Vagina (tissue), 2 donors: ENCODE data around the gene SEMA6A. TPM values are rescaled to one million over a fixed set of nuclear protein-coding genes. Genes with fewer than 3 reads are reported as not detected.

Experiments
- DNase-seq, 2 donors: peaks; one replicate each; pipeline ENCODE4 v3.0.0-alpha.2; 2017; ENCODE audit errors: extremely low spot score in 2 of 2
- H3K27ac ChIP-seq: fragments of 200-600 bp; sonication (generic); one replicate; pipeline ENCODE4 v1.5.1; 2019
- H3K27me3 ChIP-seq: fragments of 200-600 bp; sonication (generic); one replicate; pipeline ENCODE4 v1.5.1; 2019
- H3K36me3 ChIP-seq, 2 donors: fragments of 200-600 bp; sonication (generic); one replicate each; pipeline ENCODE4 v1.5.1; 2017 to 2019
- H3K4me1 ChIP-seq: fragments of 200-600 bp; sonication (generic); one replicate; pipeline ENCODE4 v1.5.1; 2019
- H3K4me3 ChIP-seq, 2 donors: fragments of 200-600 bp; sonication (generic); 1 replicate in 1 of 2; 2 replicates in 1 of 2; pipeline ENCODE4 v1.5.1; 2016 to 2019
- H3K9me3 ChIP-seq: fragments of 200-600 bp; sonication (generic); one replicate; pipeline ENCODE4 v1.5.1; 2019
- POLR2A ChIP-seq, 2 donors: fragments of 450-650 bp; IDR thresholded peaks; one replicate each; pipeline ENCODE4 v1.6.1; 2017; ENCODE audit warnings: antibody characterized with exemption in 2 of 2, mild to moderate bottlenecking in 2 of 2, moderate library complexity in 2 of 2
- POLR2AphosphoS5 ChIP-seq, 2 donors: sonication (generic); formaldehyde crosslinking; IDR thresholded peaks; one replicate each; pipeline ENCODE4 v1.9.0; 2017; ENCODE audit warnings: antibody characterized with exemption in 2 of 2, mild to moderate bottlenecking in 2 of 2, low read depth in 1 of 2; ENCODE audit not compliant: insufficient read depth in 1 of 2
- intact Hi-C: fragments of 100-400 bp; cut with DNase I; formaldehyde crosslinking; loops from one replicate; pipeline ENCODE4 v1.15.1; 2023
- total RNA-seq: library from RNA; depleted of rRNA; stranded (reverse); fragments of >200 nt; gene quantifications from one replicate; pipeline ENCODE4 v1.2.3, GENCODE V29; 2016
- TF ChIP-seq, protein P1 (sequence below), 3 experiments: fragments of 450-650 bp in 2 of 3; fragments of 200-600 bp in 1 of 3; sonication (generic) in 1 of 3; IDR thresholded peaks; one replicate each; pipeline ENCODE4 v1.5.1; 2017 to 2019; ENCODE audit warnings: antibody characterized with exemption in 3 of 3, mild to moderate bottlenecking in 2 of 3, moderate library complexity in 2 of 3

SEMA6A gene
- total RNA-seq, 1 donor from 2014 or later: 28.7 TPM

DNA sequence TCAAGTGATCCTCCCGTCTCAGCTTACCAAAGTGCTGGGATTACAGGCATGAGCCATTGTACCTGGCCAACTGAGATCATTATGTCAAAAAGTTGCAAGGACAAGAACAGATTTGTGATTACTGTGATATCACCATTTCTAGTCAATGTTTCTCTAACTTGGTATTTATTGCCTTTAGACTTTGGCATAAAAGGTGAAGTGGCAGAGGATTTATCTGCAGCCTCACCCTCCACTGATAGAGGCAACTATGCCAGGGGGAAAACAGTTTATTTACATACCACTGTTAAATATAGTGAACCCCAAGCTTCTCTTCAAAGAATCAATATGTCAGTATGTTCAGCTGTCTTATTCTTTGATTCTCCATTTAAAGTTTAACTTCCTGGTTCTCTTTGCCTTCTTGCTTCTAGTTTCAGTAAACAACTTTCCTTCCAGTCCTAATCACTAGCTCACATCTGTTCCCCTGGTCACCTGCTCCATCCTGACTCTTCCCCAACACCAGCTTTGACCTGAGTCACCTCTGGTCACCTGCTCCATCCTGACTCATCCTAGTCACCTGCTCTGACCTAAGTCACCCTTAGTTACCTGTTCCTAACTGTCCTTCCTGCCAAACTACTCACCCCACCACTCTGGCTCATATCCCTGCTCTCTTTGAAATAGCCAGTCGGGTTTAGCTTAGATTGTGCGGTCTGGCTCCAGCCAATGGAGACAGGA is 29.9 kb downstream of the SEMA6A start:
- intact Hi-C loops: no loop called here
- Histone ChIP-seq H3K27me3 (no peaks in the 10 kb centered on the region), H3K36me3 (no peaks in the 10 kb centered on the region), H3K9me3 (peaks cover 14% of the 10 kb centered on the region), H3K27ac (no peak overlapping the region), H3K4me3 (no peak overlapping the region), H3K4me1 (no peaks in the 10 kb centered on the region)
- TF ChIP-seq POLR2A (IDR thresholded peaks at IDR 0.05) (no peak), POLR2AphosphoS5 (IDR thresholded peaks at IDR 0.05; ENCODE audit: insufficient read depth in 1 of 2, low read depth in 1 of 2) (no peak)
- TF ChIP-seq, protein P1, sequence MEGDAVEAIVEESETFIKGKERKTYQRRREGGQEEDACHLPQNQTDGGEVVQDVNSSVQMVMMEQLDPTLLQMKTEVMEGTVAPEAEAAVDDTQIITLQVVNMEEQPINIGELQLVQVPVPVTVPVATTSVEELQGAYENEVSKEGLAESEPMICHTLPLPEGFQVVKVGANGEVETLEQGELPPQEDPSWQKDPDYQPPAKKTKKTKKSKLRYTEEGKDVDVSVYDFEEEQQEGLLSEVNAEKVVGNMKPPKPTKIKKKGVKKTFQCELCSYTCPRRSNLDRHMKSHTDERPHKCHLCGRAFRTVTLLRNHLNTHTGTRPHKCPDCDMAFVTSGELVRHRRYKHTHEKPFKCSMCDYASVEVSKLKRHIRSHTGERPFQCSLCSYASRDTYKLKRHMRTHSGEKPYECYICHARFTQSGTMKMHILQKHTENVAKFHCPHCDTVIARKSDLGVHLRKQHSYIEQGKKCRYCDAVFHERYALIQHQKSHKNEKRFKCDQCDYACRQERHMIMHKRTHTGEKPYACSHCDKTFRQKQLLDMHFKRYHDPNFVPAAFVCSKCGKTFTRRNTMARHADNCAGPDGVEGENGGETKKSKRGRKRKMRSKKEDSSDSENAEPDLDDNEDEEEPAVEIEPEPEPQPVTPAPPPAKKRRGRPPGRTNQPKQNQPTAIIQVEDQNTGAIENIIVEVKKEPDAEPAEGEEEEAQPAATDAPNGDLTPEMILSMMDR (IDR thresholded peaks at IDR 0.05): no peak
- DNase-seq: no peak

- no peak overlapping the region for H3K4me3 ChIP-seq
- TF ChIP-seq POLR2AphosphoS5 (IDR thresholded peaks at IDR 0.05; ENCODE audit: insufficient read depth in 1 of 2, low read depth in 1 of 2) (no peak), POLR2A (IDR thresholded peaks at IDR 0.05) (no peak)
- TF ChIP-seq, protein P1 (IDR thresholded peaks at IDR 0.05): no peak
- no peaks in the 10 kb centered on the region for H3K36me3 ChIP-seq
- intact Hi-C loops: no loop called here
- no peak for DNase-seq
- no peak overlapping the region for H3K27ac ChIP-seq
- H3K27me3 ChIP-seq: no peaks in the 10 kb centered on the region
- no peaks in the 10 kb centered on the region for H3K4me1 ChIP-seq
- peaks cover 14% of the 10 kb centered on the region for H3K9me3 ChIP-seq
Measured at GRCh38 chr5:116543501-116543900, 31.1 kb downstream of the SEMA6A start.

- intact Hi-C loops: no loop called here
- TF ChIP-seq POLR2A (IDR thresholded peaks at IDR 0.05) (no peak), POLR2AphosphoS5 (IDR thresholded peaks at IDR 0.05; ENCODE audit: insufficient read depth in 1 of 2, low read depth in 1 of 2) (no peak)
- TF ChIP-seq, protein P1 (IDR thresholded peaks at IDR 0.05): no peak
- Histone ChIP-seq H3K27me3 (no peaks in the 10 kb centered on the region), H3K9me3 (peaks cover 14% of the 10 kb centered on the region), H3K4me1 (no peaks in the 10 kb centered on the region), H3K36me3 (no peaks in the 10 kb centered on the region), H3K4me3 (no peak overlapping the region), H3K27ac (no peak overlapping the region)
- DNase-seq: no peak
Measured at GRCh38 chr5:116542619-116543018, 32.0 kb downstream of the SEMA6A start.

GRCh38 chr5:116539222-116539621 is 35.4 kb downstream of the SEMA6A start:
- Histone ChIP-seq H3K27me3 (no peaks in the 10 kb centered on the region), H3K9me3 (no peaks in the 10 kb centered on the region), H3K4me3 (no peak overlapping the region), H3K4me1 (peaks cover 21% of the 10 kb centered on the region), H3K27ac (no peak overlapping the region), H3K36me3 (no peaks in the 10 kb centered on the region)
- intact Hi-C loops: no loop called here
- no peak for DNase-seq
- TF ChIP-seq POLR2A (IDR thresholded peaks at IDR 0.05) (no peak), POLR2AphosphoS5 (IDR thresholded peaks at IDR 0.05; ENCODE audit: insufficient read depth in 1 of 2, low read depth in 1 of 2) (no peak)

DNA sequence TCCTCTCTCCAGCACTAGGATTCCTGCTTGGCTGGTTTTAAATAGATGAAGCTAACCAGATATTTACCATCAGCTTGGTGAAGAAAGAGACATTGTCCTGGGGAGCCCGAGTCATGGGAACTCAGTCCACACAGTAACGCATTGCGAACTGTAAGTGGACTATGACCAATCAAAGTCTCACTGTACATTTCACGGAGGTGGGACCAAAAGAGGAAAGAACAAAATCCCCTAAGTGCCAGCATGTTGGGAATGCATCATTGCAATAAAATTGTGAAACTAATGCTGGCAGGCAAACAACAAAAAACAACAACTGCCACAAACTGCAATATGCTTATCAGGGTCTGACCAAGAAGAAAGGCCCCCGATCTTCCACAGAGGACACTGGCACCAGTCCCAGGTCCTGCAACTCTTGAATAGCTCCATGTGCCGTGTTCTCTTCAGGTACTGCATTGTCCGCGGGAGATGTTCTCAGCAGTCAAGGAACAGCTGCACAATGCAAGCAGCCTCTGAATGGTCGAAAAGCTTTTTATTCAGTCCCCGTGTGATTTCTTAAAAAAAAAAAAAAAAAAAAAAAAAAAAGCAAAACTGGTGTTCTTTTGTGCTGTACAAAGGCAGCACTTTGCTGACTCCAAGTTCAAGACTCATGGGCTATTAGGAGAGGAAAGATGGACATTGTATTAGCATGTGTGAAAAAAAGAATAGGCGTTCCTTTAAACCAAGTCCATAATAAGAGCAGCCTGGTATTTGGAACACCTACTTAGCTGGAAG is 38.1 kb downstream of the SEMA6A start:
- no peak overlapping the region for H3K27ac ChIP-seq
- H3K4me3 ChIP-seq: no peak overlapping the region
- TF ChIP-seq, protein P1 (IDR thresholded peaks at IDR 0.05): no peak
- TF ChIP-seq POLR2A (IDR thresholded peaks at IDR 0.05): no peak
- TF ChIP-seq POLR2AphosphoS5 (IDR thresholded peaks at IDR 0.05; ENCODE audit: insufficient read depth in 1 of 2, low read depth in 1 of 2): no peak
- no peaks in the 10 kb centered on the region for H3K9me3 ChIP-seq
- H3K27me3 ChIP-seq: no peaks in the 10 kb centered on the region
- DNase-seq: no peak
- intact Hi-C loops: no loop called here
- H3K36me3 ChIP-seq: no peaks in the 10 kb centered on the region
- peaks cover 32% of the 10 kb centered on the region for H3K4me1 ChIP-seq
